HepG2 (cell line): ENCODE results near the gene UBR7.
"Not testable (repeated sequence)": the region's sequence is repeated elsewhere in the genome, so short reads cannot be mapped to it uniquely, and the experiment has no call there.

Experiments
- EP300 ChIP-seq, 3 experiments: sonication (generic) in 1 of 3; formaldehyde crosslinking in 1 of 3; IDR thresholded peaks; 2 replicates each; pipeline versions ENCODE4 v1.5.1 to v1.6.1; 2011 to 2020; ENCODE audit warnings: low read depth in 2 of 3, low read length in 2 of 3, borderline replicate concordance in 1 of 3, improper control_type of control experiment in 1 of 3, mild to moderate bottlenecking in 1 of 3, missing genetic modification reagents in 1 of 3, moderate library complexity in 1 of 3
- FOSL1 ChIP-seq: sonication (generic); formaldehyde crosslinking; IDR thresholded peaks from 2 replicates; pipeline ENCODE4 v1.9.0; 2021; ENCODE audit warnings: missing genetic modification reagents, borderline replicate concordance
- GABPA ChIP-seq, 2 experiments: IDR thresholded peaks; 2 replicates each; pipeline ENCODE4 v1.6.1; 2011 to 2016; ENCODE audit warnings: low read depth in 2 of 2, low read length in 1 of 2, missing biosample characterization in 1 of 2, missing genetic modification characterization in 1 of 2
- HDAC2 ChIP-seq: sonication (generic); formaldehyde crosslinking; IDR thresholded peaks from 2 replicates; pipeline ENCODE4 v1.4.0; 2020; ENCODE audit warnings: missing genetic modification reagents
- NFATC3 ChIP-seq: sonication (generic); formaldehyde crosslinking; IDR thresholded peaks from 2 replicates; pipeline ENCODE4 v1.5.1; 2020; ENCODE audit warnings: mild to moderate bottlenecking, missing genetic modification reagents
- SP2 ChIP-seq: sonication (generic); formaldehyde crosslinking; IDR thresholded peaks from 2 replicates; pipeline ENCODE4 v1.5.1; 2020; ENCODE audit warnings: mild to moderate bottlenecking, missing genetic modification reagents
- ZBTB26 ChIP-seq: IDR thresholded peaks from 2 replicates; pipeline ENCODE4 v1.6.1; 2016; ENCODE audit warnings: missing compliant biosample characterization, missing genetic modification reagents, borderline replicate concordance
- ZNF274 ChIP-seq: sonication (generic); formaldehyde crosslinking; IDR thresholded peaks from 2 replicates; pipeline ENCODE4 v1.5.1; 2020; ENCODE audit warnings: mild to moderate bottlenecking, missing genetic modification reagents
- ZNF333 ChIP-seq: sonication (generic); formaldehyde crosslinking; IDR thresholded peaks from 2 replicates; pipeline ENCODE4 v1.4.0; 2020; ENCODE audit warnings: mild to moderate bottlenecking, missing genetic modification reagents, borderline replicate concordance
- ZNF383 ChIP-seq: sonication (generic); formaldehyde crosslinking; IDR thresholded peaks from 2 replicates; pipeline ENCODE4 v1.4.0; 2020; ENCODE audit warnings: missing genetic modification reagents, mild to moderate bottlenecking, borderline replicate concordance
- ZNF484 ChIP-seq: sonication (generic); formaldehyde crosslinking; IDR thresholded peaks from 2 replicates; pipeline ENCODE4 v1.5.1; 2020; ENCODE audit warnings: mild to moderate bottlenecking, low read depth, missing genetic modification reagents, borderline replicate concordance
- TF ChIP-seq, protein P1 (sequence below): IDR thresholded peaks from 2 replicates; pipeline ENCODE4 v1.6.1; 2016; ENCODE audit warnings: low read depth, control low read depth
- TF ChIP-seq, protein P2 (sequence below), 2 experiments: IDR thresholded peaks; 2 replicates each; pipeline ENCODE4 v1.6.1; 2011 to 2012; ENCODE audit warnings: low read length in 2 of 2, borderline replicate concordance in 1 of 2, low read depth in 1 of 2, mild to moderate bottlenecking in 1 of 2, moderate library complexity in 1 of 2
- TF ChIP-seq, protein P3 (sequence below): sonication (generic); formaldehyde crosslinking; IDR thresholded peaks from 2 replicates; pipeline ENCODE4 v1.5.0; 2020; ENCODE audit warnings: mild to moderate bottlenecking, missing genetic modification reagents, moderate library complexity

DNA sequence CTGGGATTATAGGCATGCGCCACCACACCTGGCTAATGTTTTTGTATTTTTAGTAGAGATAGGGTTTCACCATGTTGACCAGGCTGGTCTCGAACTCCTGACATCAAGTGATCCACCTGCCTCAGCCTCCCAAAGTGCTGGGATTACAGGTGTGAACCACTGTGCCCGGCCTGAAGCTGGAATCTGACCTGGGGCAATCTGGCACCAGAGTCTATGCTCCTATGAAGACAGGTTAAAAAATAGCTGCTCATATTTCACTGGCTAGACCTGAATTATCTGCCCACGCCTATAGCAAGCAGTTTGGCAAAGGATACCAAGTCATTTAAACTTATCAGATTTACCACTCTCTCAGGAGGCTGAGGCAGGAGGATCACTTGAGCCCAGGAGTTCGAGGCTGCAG is 32.3 kb upstream of the UBR7 start:
- not testable (repeated sequence) for TF ChIP-seq SP2 (CRISPR knock-in tag); HDAC2 (CRISPR knock-in tag); NFATC3 (CRISPR knock-in tag); GABPA (IDR thresholded peaks at IDR 0.05; ENCODE audit: low read depth, low read length); GABPA (CRISPR knock-in tag; IDR thresholded peaks at IDR 0.05; ENCODE audit: low read depth); ZNF274 (CRISPR knock-in tag); ZBTB26 (CRISPR knock-in tag); ZNF333 (CRISPR knock-in tag); ZNF484 (CRISPR knock-in tag); FOSL1; EP300 (IDR thresholded peaks at IDR 0.05; ENCODE audit: low read depth in 2 of 2, low read length in 2 of 2); EP300 (CRISPR knock-in tag; IDR thresholded peaks at IDR 0.05; ENCODE audit: borderline replicate concordance); ZNF383 (CRISPR knock-in tag)
- TF ChIP-seq, protein P1, sequence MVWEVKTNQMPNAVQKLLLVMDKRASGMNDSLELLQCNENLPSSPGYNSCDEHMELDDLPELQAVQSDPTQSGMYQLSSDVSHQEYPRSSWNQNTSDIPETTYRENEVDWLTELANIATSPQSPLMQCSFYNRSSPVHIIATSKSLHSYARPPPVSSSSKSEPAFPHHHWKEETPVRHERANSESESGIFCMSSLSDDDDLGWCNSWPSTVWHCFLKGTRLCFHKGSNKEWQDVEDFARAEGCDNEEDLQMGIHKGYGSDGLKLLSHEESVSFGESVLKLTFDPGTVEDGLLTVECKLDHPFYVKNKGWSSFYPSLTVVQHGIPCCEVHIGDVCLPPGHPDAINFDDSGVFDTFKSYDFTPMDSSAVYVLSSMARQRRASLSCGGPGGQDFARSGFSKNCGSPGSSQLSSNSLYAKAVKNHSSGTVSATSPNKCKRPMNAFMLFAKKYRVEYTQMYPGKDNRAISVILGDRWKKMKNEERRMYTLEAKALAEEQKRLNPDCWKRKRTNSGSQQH (CRISPR knock-in tag), result not testable (repeated sequence)
- TF ChIP-seq, protein P2, sequence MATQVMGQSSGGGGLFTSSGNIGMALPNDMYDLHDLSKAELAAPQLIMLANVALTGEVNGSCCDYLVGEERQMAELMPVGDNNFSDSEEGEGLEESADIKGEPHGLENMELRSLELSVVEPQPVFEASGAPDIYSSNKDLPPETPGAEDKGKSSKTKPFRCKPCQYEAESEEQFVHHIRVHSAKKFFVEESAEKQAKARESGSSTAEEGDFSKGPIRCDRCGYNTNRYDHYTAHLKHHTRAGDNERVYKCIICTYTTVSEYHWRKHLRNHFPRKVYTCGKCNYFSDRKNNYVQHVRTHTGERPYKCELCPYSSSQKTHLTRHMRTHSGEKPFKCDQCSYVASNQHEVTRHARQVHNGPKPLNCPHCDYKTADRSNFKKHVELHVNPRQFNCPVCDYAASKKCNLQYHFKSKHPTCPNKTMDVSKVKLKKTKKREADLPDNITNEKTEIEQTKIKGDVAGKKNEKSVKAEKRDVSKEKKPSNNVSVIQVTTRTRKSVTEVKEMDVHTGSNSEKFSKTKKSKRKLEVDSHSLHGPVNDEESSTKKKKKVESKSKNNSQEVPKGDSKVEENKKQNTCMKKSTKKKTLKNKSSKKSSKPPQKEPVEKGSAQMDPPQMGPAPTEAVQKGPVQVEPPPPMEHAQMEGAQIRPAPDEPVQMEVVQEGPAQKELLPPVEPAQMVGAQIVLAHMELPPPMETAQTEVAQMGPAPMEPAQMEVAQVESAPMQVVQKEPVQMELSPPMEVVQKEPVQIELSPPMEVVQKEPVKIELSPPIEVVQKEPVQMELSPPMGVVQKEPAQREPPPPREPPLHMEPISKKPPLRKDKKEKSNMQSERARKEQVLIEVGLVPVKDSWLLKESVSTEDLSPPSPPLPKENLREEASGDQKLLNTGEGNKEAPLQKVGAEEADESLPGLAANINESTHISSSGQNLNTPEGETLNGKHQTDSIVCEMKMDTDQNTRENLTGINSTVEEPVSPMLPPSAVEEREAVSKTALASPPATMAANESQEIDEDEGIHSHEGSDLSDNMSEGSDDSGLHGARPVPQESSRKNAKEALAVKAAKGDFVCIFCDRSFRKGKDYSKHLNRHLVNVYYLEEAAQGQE (IDR thresholded peaks at IDR 0.05; ENCODE audit: borderline replicate concordance in 1 of 2, low read depth in 1 of 2, low read length in 2 of 2), result not testable (repeated sequence)
- TF ChIP-seq, protein P3, sequence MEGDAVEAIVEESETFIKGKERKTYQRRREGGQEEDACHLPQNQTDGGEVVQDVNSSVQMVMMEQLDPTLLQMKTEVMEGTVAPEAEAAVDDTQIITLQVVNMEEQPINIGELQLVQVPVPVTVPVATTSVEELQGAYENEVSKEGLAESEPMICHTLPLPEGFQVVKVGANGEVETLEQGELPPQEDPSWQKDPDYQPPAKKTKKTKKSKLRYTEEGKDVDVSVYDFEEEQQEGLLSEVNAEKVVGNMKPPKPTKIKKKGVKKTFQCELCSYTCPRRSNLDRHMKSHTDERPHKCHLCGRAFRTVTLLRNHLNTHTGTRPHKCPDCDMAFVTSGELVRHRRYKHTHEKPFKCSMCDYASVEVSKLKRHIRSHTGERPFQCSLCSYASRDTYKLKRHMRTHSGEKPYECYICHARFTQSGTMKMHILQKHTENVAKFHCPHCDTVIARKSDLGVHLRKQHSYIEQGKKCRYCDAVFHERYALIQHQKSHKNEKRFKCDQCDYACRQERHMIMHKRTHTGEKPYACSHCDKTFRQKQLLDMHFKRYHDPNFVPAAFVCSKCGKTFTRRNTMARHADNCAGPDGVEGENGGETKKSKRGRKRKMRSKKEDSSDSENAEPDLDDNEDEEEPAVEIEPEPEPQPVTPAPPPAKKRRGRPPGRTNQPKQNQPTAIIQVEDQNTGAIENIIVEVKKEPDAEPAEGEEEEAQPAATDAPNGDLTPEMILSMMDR (CRISPR knock-in tag), result not testable (repeated sequence)
